HG02943 (cell line): ENCODE data around the gene ICE1.

Experiments
- ATAC-seq: cut with Tn5 transposase; IDR thresholded peaks from one replicate; pipeline ENCODE4 v1.9.1; 2021; ENCODE audit warnings: mild to moderate bottlenecking, low read depth, moderate library complexity; ENCODE audit not compliant: unreplicated experiment

ICE1 gene

GRCh38 chr5:5532306-5533076 lies 110.0 kb downstream of the ICE1 start:
- ATAC-seq, result no peak

- ATAC-seq, result no peak
These were observed 111.5 kb downstream of the ICE1 start for GRCh38 chr5:5533927-5534326.

GRCh38 chr5:5534333-5534732 lies 111.9 kb downstream of the ICE1 start:
- no peak for ATAC-seq

- ATAC-seq, result no peak
These were observed 114.4 kb downstream of the ICE1 start for GRCh38 chr5:5536871-5537270.

GRCh38 chr5:5537426-5537825 lies 114.9 kb downstream of the ICE1 start:
- no peak for ATAC-seq

GRCh38 chr5:5539590-5539989 lies 117.1 kb downstream of the ICE1 start:
- ATAC-seq, result no peak
